WTC11 (cell line): Measurements from ENCODE around the gene PTGS1. TPM values are rescaled to one million over a fixed set of nuclear protein-coding genes. Genes with fewer than 3 reads are reported as not detected.

ENCODE experiments used
- total RNA-seq: library from RNA; stranded (reverse); gene quantifications from 3 replicates; pipeline ENCODE4 v1.2.3, GENCODE V29; 2021

The PTGS1 gene
- total RNA-seq, 1 experiment from 2014 or later = 1.0 TPM

Other genes with a start within 250 kb of the PTGS1 start
- gene NDUFA8, start 211.2 kb upstream of the PTGS1 start, total RNA-seq = 70.7 to 71.8 TPM (median 71.2 TPM) in 3 replicates
- gene MORN5, start 211.1 kb upstream of the PTGS1 start, total RNA-seq = not detected in 3 replicates
- 0.71 to 1.5 TPM (median 1.5 TPM) in 3 replicates for gene LHX6, start 142.1 kb upstream of the PTGS1 start, total RNA-seq
- gene RBM18, start 106.2 kb upstream of the PTGS1 start, total RNA-seq = 11.4 to 14.3 TPM (median 13.1 TPM) in 3 replicates
- gene MRRF, start 106.1 kb upstream of the PTGS1 start, total RNA-seq = 36.1 to 42.3 TPM (median 38.8 TPM) in 3 replicates
- gene OR1J1, start 106.9 kb downstream of the PTGS1 start, total RNA-seq = not detected in 3 replicates
- not detected in 3 replicates for gene OR1J2, start 139.8 kb downstream of the PTGS1 start, total RNA-seq
- gene OR1J4, start 148.1 kb downstream of the PTGS1 start, total RNA-seq = not detected in 3 replicates
- not detected in 3 replicates for gene OR1N1, start 156.3 kb downstream of the PTGS1 start, total RNA-seq
- gene OR1N2, start 182.1 kb downstream of the PTGS1 start, total RNA-seq = not detected in 3 replicates
- not detected in 3 replicates for gene OR1L8, start 212.4 kb downstream of the PTGS1 start, total RNA-seq
- not detected in 3 replicates for gene OR1Q1, start 243.7 kb downstream of the PTGS1 start, total RNA-seq